Osteoblast (primary cell): Measurements from ENCODE around the gene HOXD12. TPM values are rescaled to one million over a fixed set of nuclear protein-coding genes. Genes with fewer than 3 reads are reported as not detected.

ENCODE experiments used
- DNase-seq: peaks from one replicate; pipeline ENCODE4 v3.0.0; 2011; ENCODE audit warnings: low spot score, mixed read lengths; ENCODE audit not compliant: insufficient read length; ENCODE audit errors: missing footprints
- H2AFZ ChIP-seq: 2 replicates; pipeline ENCODE4 v1.6.0; 2011; ENCODE audit warnings: mild to moderate bottlenecking, low read length
- H3K27ac ChIP-seq: 2 replicates; pipeline ENCODE4 v1.5.1; 2011; ENCODE audit warnings: mild to moderate bottlenecking, low read depth, low read length, moderate library complexity
- H3K27me3 ChIP-seq: 2 replicates; pipeline ENCODE4 v1.6.0; 2012; ENCODE audit warnings: mild to moderate bottlenecking, control low read depth, inconsistent platforms, low read length, moderate library complexity; ENCODE audit not compliant: insufficient read depth
- H3K36me3 ChIP-seq: 2 replicates; pipeline ENCODE4 v1.5.1; 2011; ENCODE audit warnings: mild to moderate bottlenecking, low read length, control low read depth, moderate library complexity; ENCODE audit not compliant: insufficient read depth
- H3K4me1 ChIP-seq: 2 replicates; pipeline ENCODE4 v1.5.1; 2011; ENCODE audit warnings: mild to moderate bottlenecking, low read length, control low read depth, moderate library complexity; ENCODE audit not compliant: insufficient read depth
- H3K4me2 ChIP-seq: 2 replicates; pipeline ENCODE4 v1.6.0; 2011; ENCODE audit warnings: mild to moderate bottlenecking, low read length; ENCODE audit not compliant: insufficient read depth
- H3K4me3 ChIP-seq: fragments of 200-600 bp; sonication (generic); 3 replicates; pipeline ENCODE4 v1.5.1; 2012; ENCODE audit warnings: mild to moderate bottlenecking, low read length, inconsistent platforms; ENCODE audit not compliant: insufficient read depth
- H3K79me2 ChIP-seq: 2 replicates; pipeline ENCODE4 v1.6.0; 2012; ENCODE audit warnings: mild to moderate bottlenecking, low read length, control low read depth, inconsistent platforms; ENCODE audit not compliant: insufficient read depth
- H3K9me3 ChIP-seq: 2 replicates; pipeline ENCODE4 v1.5.1; 2011; ENCODE audit warnings: low read depth, low read length, control low read depth
- H4K20me1 ChIP-seq: 2 replicates; pipeline ENCODE4 v1.6.0; 2012; ENCODE audit warnings: mild to moderate bottlenecking, low read length, control low read depth; ENCODE audit not compliant: insufficient read depth
- CTCF ChIP-seq: IDR thresholded peaks from 2 replicates; pipeline ENCODE4 v1.5.1; 2011; ENCODE audit warnings: mild to moderate bottlenecking, low read depth, low read length, moderate library complexity; ENCODE audit errors: extremely low read depth
- total RNA-seq: library from RNA; depleted of rRNA; stranded (reverse); fragments of >200 nt; gene quantifications from 2 replicates; pipeline ENCODE4 v1.2.3, GENCODE V29; 2012

Gene HOXD12
- total RNA-seq, 1 donor: not detected

GRCh38 chr2:176115883-176116813 lies 16.6 kb downstream of the HOXD12 start, which contains the start of gene HOXD10:
TSS of gene HOXD10 (plus strand) at chr2:176116778. CDS start at chr2:176116834, 56 bp downstream.
- peak within 1 kb of the TSS; percentile 58 for H3K4me2 ChIP-seq

DNA sequence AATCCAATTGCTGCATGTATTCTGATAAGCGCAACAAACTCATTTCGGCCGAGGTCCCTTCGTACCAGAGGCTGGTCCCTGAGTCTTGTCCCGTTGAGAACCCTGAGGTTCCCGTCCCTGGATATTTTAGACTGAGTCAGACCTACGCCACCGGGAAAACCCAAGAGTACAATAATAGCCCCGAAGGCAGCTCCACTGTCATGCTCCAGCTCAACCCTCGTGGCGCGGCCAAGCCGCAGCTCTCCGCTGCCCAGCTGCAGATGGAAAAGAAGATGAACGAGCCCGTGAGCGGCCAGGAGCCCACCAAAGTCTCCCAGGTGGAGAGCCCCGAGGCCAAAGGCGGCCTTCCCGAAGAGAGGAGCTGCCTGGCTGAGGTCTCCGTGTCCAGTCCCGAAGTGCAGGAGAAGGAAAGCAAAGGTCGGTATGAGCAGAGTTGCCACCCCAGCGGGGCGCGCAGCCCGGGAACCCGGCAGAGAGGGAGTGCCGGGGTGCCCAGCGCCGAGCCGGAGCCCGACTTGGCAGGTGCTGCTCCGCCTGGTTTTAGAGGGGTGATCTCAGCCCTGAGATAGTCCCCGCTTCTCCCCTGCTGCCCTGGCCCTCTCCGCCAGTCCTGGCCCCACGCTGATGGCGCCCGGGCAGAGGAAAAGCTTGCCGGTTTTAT lies 17.7 kb downstream of the HOXD12 start:
- H3K27me3 ChIP-seq: peaks cover 99% of the 10 kb centered on the region

More at GRCh38 chr2:176115883-176116813, 16.6 kb downstream of the HOXD12 start, which contains the start of gene HOXD10:
- Histone ChIP-seq H2AFZ (no peak within 1 kb of the TSS), H3K27ac (no peak within 1 kb of the TSS), H3K4me3 (peak within 1 kb of the TSS; percentile 46), H3K4me1 (no peaks in the 10 kb centered on the region), H3K36me3 (no peaks in the 10 kb centered on the region), H3K27me3 (peaks cover 98% of the 10 kb centered on the region), H3K9me3 (no peaks in the 10 kb centered on the region), H3K79me2 (no peaks in the 10 kb centered on the region), H4K20me1 (no peaks in the 10 kb centered on the region)
- peak; percentile 96 for DNase-seq
- TF ChIP-seq CTCF: peak; percentile 32

GRCh38 chr2:176117823-176118371 lies 18.3 kb downstream of the HOXD12 start:
- TF ChIP-seq CTCF: no peak
- Histone ChIP-seq H3K4me1 (peaks cover 6% of the 10 kb centered on the region), H4K20me1 (no peaks in the 10 kb centered on the region), H3K9me3 (no peaks in the 10 kb centered on the region), H3K27ac (no peak overlapping the region), H3K4me2 (peak overlapping the region; percentile 58), H2AFZ (no peak overlapping the region), H3K4me3 (no peak overlapping the region), H3K36me3 (no peaks in the 10 kb centered on the region), H3K27me3 (peaks cover 99% of the 10 kb centered on the region), H3K79me2 (no peaks in the 10 kb centered on the region)
- no peak for DNase-seq

More for the DNA sequence above, 17.7 kb downstream of the HOXD12 start:
- Histone ChIP-seq H4K20me1 (no peaks in the 10 kb centered on the region), H2AFZ (no peak overlapping the region), H3K79me2 (no peaks in the 10 kb centered on the region), H3K36me3 (no peaks in the 10 kb centered on the region), H3K4me2 (peak overlapping the region; percentile 58), H3K4me1 (peaks cover 1% of the 10 kb centered on the region), H3K9me3 (no peaks in the 10 kb centered on the region), H3K4me3 (peak overlapping the region; percentile 19), H3K27ac (no peak overlapping the region)
- DNase-seq: peak; percentile 81
- TF ChIP-seq CTCF: no peak
